Fibroblast of mammary gland (primary cell): ENCODE data around the gene KLHDC9.
"Not testable (repeated sequence)": the region's sequence is repeated elsewhere in the genome, so short reads cannot be mapped to it uniquely, and the experiment has no call there.

ENCODE experiments used
- DNase-seq: peaks from one replicate; pipeline ENCODE4 v3.0.0-alpha.2; 2010; ENCODE audit warnings: low read depth
- H3K4me3 ChIP-seq: 2 replicates; pipeline ENCODE4 v1.5.1; 2011; ENCODE audit warnings: low read depth, mild to moderate bottlenecking, low read length, moderate library complexity; ENCODE audit not compliant: control insufficient read depth
- TF ChIP-seq, protein P1 (sequence below): conservative IDR thresholded peaks from 2 replicates; pipeline ENCODE4 v1.5.1; 2011; ENCODE audit warnings: low read depth, low read length, inconsistent platforms; ENCODE audit not compliant: control insufficient read depth, insufficient read depth

KLHDC9 gene

DNA sequence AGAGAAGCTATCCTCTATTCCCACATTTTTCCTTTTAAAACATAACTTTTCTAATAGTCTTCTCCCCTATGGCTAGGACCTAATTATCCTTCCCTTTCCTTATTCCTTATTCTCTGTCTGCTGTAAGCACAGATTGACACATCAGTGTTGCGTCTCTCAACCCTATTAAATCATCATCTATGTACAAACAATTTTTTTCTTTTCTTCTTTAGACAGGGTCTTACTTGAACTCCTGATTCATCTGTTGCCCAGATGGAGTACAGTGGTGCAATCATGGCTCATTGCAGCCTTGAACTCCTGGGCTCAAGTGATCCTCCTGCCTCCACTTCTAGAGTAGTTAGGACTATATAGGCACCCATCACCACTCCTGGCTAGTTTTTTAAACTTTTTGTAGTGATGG, 8.3 kb downstream of the KLHDC9 start:
- no peak overlapping the region for H3K4me3 ChIP-seq
- DNase-seq = peak; percentile 40
- TF ChIP-seq, protein P1, sequence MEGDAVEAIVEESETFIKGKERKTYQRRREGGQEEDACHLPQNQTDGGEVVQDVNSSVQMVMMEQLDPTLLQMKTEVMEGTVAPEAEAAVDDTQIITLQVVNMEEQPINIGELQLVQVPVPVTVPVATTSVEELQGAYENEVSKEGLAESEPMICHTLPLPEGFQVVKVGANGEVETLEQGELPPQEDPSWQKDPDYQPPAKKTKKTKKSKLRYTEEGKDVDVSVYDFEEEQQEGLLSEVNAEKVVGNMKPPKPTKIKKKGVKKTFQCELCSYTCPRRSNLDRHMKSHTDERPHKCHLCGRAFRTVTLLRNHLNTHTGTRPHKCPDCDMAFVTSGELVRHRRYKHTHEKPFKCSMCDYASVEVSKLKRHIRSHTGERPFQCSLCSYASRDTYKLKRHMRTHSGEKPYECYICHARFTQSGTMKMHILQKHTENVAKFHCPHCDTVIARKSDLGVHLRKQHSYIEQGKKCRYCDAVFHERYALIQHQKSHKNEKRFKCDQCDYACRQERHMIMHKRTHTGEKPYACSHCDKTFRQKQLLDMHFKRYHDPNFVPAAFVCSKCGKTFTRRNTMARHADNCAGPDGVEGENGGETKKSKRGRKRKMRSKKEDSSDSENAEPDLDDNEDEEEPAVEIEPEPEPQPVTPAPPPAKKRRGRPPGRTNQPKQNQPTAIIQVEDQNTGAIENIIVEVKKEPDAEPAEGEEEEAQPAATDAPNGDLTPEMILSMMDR = no peak

DNA sequence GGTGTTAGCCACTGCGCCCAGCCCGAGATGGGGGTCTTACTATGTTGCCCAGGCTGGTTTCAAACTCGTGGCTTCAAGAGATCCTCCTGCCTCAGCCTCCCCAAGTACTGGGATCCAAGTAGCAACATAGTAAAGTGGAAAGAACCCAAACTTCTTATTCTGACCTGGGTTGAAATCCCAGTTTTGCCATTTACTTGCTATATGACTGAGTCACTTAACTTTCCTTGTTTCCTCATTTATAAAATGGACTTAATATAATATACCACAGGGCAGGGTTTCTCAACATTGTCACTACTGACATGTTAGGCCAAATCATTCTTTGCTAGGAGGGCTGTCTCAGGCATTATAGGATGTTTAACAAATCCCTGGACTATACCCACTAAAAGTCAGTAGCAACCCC, 13.0 kb downstream of the KLHDC9 start:
- H3K4me3 ChIP-seq = no peak overlapping the region
- DNase-seq = no peak
- TF ChIP-seq, protein P1 = no peak

DNA sequence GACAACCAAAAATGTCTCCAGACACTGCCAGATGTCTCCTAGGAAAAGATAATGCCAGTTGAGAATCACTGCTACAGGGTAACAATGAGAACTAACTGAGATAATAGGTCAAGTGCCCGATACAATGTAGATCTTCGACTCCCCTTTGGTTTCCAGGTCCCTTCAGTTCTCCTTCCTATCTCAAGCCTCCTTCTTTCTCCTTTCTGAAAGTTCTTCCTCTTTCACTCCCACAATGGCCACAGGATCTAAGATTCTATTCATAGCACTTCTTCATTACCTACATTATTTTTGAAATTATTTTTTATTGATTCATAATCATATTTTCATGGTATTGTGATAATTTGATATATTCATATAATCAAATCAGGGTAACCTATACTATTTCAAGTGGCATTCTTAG, 13.4 kb downstream of the KLHDC9 start:
- no peak for DNase-seq
- H3K4me3 ChIP-seq = no peak overlapping the region
- TF ChIP-seq, protein P1 = no peak

DNA sequence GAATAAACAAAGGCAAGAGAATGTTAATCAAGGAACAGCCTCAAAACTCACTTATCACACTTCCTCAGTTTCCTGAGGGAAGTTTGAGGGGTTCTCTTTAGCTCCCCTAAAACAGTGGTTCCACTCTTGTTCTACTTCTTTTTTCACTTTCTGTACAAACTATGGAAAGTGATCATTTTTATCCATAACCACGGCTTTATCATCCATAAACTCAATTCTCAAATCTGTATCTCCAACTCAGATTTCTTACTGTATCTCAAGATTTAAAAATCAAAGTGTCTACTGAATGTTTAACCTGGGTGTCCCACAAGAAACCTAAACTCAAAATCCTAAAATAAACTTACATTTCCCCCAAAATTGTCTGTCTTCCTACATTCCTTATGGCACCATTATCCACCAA, 15.8 kb downstream of the KLHDC9 start:
- TF ChIP-seq, protein P1 = no peak
- DNase-seq = no peak
- H3K4me3 ChIP-seq = no peak overlapping the region

DNA sequence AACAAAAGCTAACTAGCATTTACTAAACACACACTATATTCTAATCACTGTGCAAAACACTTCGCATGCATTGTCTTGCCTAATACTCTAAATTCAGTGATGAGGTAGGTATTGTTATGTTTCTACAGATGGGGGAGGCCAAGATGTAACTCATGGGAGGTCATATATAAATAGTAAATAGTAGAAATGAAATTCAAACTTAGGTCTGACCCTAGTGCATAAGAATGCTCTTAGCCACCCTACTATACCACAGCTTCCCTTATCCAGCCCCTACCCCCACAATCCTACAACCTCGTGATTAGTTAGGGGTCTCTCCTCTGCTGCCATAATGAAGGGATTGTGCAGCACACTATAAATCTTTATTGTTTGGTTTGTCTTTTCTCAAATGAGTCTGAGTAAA, 16.4 kb downstream of the KLHDC9 start:
- TF ChIP-seq, protein P1 = no peak
- H3K4me3 ChIP-seq = no peak overlapping the region
- no peak for DNase-seq

DNA sequence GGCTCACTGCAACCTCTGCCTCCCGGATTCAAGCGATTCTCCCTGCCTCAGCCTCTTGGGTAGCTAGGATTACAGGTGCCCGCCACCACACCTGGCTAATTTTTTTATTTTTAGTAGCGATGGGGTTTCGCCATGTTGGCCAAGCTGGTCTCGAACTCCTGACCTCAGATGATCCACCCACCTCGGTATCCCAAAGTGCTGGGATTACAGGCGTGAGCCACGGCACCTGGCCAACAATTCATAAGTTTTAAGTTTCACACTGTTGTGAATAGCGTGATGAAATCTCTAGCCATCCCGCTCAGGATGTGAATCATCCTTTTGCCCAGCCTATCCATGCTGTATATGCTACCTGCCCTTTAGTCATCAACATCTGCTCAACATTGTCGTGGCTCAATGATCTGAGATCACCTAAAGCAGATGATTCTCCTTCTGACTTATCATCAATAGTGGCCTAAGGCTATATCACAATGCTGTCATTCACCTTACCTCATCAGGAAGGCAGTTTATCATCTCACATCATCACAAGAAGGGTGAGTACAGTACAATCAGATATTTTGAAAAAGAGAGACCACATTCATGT, 17.1 kb downstream of the KLHDC9 start:
- peak; percentile 97 for DNase-seq
- H3K4me3 ChIP-seq = no peak overlapping the region
- TF ChIP-seq, protein P1 = no peak

DNA sequence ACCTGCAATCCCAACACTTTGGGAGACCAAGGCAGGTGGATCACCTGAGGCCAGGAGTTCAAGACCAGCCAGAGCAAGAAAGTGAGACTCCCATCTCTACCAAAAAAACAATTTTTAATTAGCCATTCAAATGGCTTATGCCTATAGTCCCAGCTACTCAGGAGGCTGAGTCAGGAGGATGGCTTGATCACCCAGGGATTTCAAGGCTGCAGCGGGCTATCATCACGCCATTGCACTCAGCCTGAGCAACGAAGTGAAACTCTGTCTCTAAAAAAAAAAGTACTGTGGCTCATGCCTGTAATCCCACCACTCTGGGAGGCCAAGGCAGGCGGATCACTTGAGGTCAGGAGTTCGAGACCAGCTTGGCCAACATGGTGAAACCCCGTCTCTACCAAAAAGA, 17.8 kb downstream of the KLHDC9 start:
- not testable (repeated sequence) for H3K4me3 ChIP-seq, DNase-seq
